ENCODE measurements around the gene HCFC1.

Gene HCFC1

GRCh38 chrX:153920546-153920945, 51.1 kb downstream of the HCFC1 start:
- CTCF ChIA-PET: interaction anchor here (1.3 to 19.1 kb wide), 3 partner anchors 8 to 168 kb away, joined by 3 to 482 read pairs (median 19); partner anchors contain the start of gene RENBP
- POLR2A ChIA-PET: no interaction called here
- H3K4me3 ChIP-seq (ENCODE audit: control insufficient read depth in 1 of 7, extremely low read depth in 1 of 7, insufficient read depth in 4 of 7, low read depth in 2 of 7, low read length in 6 of 7): no peak overlapping the region
- WGBS (ENCODE audit: insufficient coverage): 94% methylated on average over 13 of the region's 14 CpGs
- no peak for DNase-seq
- H3K27me3 ChIP-seq (replicated peaks in 2 of 5; ENCODE audit: control insufficient read depth in 4 of 5, insufficient read depth in 5 of 5, low read length in 4 of 5): peaks cover 0 to 21% (median 0%) of the 10 kb centered on the region in 5 experiments
- H3K36me3 ChIP-seq (ENCODE audit: control insufficient read depth in 4 of 4, insufficient read depth in 4 of 4, low read length in 3 of 4): peaks cover 0 to 49% (median 24%) of the 10 kb centered on the region in 4 experiments
- H3K9me3 ChIP-seq (ENCODE audit: control extremely low read depth in 1 of 5, control insufficient read depth in 4 of 5, insufficient read depth in 2 of 5, low read depth in 1 of 5, low read length in 4 of 5): no peaks in the 10 kb centered on the region
- H3K27ac ChIP-seq (ENCODE audit: insufficient read depth in 1 of 2, low read depth in 1 of 2, low read length in 2 of 2, poor library complexity in 1 of 2, severe bottlenecking in 2 of 2): no peak overlapping the region
- peaks cover 9 to 42% (median 38%) of the 10 kb centered on the region in 4 experiments for H3K4me1 ChIP-seq (ENCODE audit: control extremely low read depth in 1 of 4, control insufficient read depth in 4 of 4, insufficient read depth in 4 of 4, low read length in 3 of 4)

GRCh38 chrX:153919281-153919680, 52.3 kb downstream of the HCFC1 start:
- POLR2A ChIA-PET: no interaction called here
- Histone ChIP-seq H3K27ac (ENCODE audit: insufficient read depth in 1 of 2, low read depth in 1 of 2, low read length in 2 of 2, poor library complexity in 1 of 2, severe bottlenecking in 2 of 2) (no peak overlapping the region), H3K4me1 (ENCODE audit: control extremely low read depth in 1 of 4, control insufficient read depth in 4 of 4, insufficient read depth in 4 of 4, low read length in 3 of 4) (peaks cover 4 to 30% (median 26%) of the 10 kb centered on the region in 4 experiments), H3K9me3 (ENCODE audit: control extremely low read depth in 1 of 5, control insufficient read depth in 4 of 5, insufficient read depth in 2 of 5, low read depth in 1 of 5, low read length in 4 of 5) (no peaks in the 10 kb centered on the region), H3K27me3 (replicated peaks in 2 of 5; ENCODE audit: control insufficient read depth in 4 of 5, insufficient read depth in 5 of 5, low read length in 4 of 5) (peaks cover 0 to 18% (median 0%) of the 10 kb centered on the region in 5 experiments), H3K4me3 (ENCODE audit: control insufficient read depth in 1 of 7, extremely low read depth in 1 of 7, insufficient read depth in 4 of 7, low read depth in 2 of 7, low read length in 6 of 7) (no peak overlapping the region), H3K36me3 (ENCODE audit: control insufficient read depth in 4 of 4, insufficient read depth in 4 of 4, low read length in 3 of 4) (peaks cover 0 to 54% (median 24%) of the 10 kb centered on the region in 4 experiments)
- 92% methylated on average over 13 of the region's 13 CpGs for WGBS (ENCODE audit: insufficient coverage)
- CTCF ChIA-PET: interaction anchor here (0.7 to 19.1 kb wide), 2 partner anchors 26 to 156 kb away, joined by 3 to 482 read pairs; partner anchors contain the start of gene RENBP
- no peak for DNase-seq

DNA sequence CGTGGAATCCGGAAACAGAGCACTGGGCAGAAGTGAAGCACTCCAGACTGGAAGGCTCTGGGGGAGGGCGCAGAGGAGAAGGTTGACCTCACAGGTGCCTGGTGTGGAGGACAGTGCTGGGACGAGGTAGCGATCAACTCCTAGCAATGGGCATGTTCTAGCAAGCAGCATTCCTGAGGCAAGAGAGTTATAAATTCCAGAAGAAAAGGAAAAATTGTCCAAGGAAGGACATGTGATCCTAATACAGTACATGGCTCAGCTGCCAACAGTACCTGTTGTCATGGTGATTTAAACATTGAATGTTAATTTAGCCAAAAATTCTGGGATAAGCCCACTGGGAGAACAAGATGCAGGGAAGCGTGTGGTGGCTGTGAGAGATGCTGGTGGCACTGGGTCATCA, 53.7 kb downstream of the HCFC1 start:
- Histone ChIP-seq H3K36me3 (ENCODE audit: control insufficient read depth in 4 of 4, insufficient read depth in 4 of 4, low read length in 3 of 4) (peaks cover 0 to 66% (median 32%) of the 10 kb centered on the region in 4 experiments), H3K27ac (ENCODE audit: insufficient read depth in 1 of 2, low read depth in 1 of 2, low read length in 2 of 2, poor library complexity in 1 of 2, severe bottlenecking in 2 of 2) (no peak overlapping the region), H3K27me3 (replicated peaks in 2 of 5; ENCODE audit: control insufficient read depth in 4 of 5, insufficient read depth in 5 of 5, low read length in 4 of 5) (peaks cover 0 to 23% (median 0%) of the 10 kb centered on the region in 5 experiments), H3K4me1 (ENCODE audit: control extremely low read depth in 1 of 4, control insufficient read depth in 4 of 4, insufficient read depth in 4 of 4, low read length in 3 of 4) (peaks cover 4 to 17% (median 14%) of the 10 kb centered on the region in 4 experiments), H3K9me3 (ENCODE audit: control extremely low read depth in 1 of 5, control insufficient read depth in 4 of 5, insufficient read depth in 2 of 5, low read depth in 1 of 5, low read length in 4 of 5) (no peaks in the 10 kb centered on the region), H3K4me3 (ENCODE audit: control insufficient read depth in 1 of 7, extremely low read depth in 1 of 7, insufficient read depth in 4 of 7, low read depth in 2 of 7, low read length in 6 of 7) (no peak overlapping the region)
- ChIA-PET POLR2A (no interaction called here), CTCF (interaction anchor here (1.1 to 19.1 kb wide), 4 partner anchors 8 to 39 kb away, joined by 3 to 482 read pairs (median 4); partner anchors contain the start of genes ARHGAP4 and RENBP)
- DNase-seq: no peak
- 95% methylated on average over 6 of the region's 6 CpGs for WGBS (ENCODE audit: insufficient coverage)

GRCh38 chrX:153913701-153914100, 57.9 kb downstream of the HCFC1 start:
- POLR2A ChIA-PET: no interaction called here
- Histone ChIP-seq H3K4me3 (ENCODE audit: control insufficient read depth in 1 of 7, extremely low read depth in 1 of 7, insufficient read depth in 4 of 7, low read depth in 2 of 7, low read length in 6 of 7) (no peak overlapping the region), H3K36me3 (ENCODE audit: control insufficient read depth in 4 of 4, insufficient read depth in 4 of 4, low read length in 3 of 4) (peaks cover 0 to 66% (median 36%) of the 10 kb centered on the region in 4 experiments), H3K27ac (ENCODE audit: insufficient read depth in 1 of 2, low read depth in 1 of 2, low read length in 2 of 2, poor library complexity in 1 of 2, severe bottlenecking in 2 of 2) (no peak overlapping the region), H3K9me3 (ENCODE audit: control extremely low read depth in 1 of 5, control insufficient read depth in 4 of 5, insufficient read depth in 2 of 5, low read depth in 1 of 5, low read length in 4 of 5) (no peaks in the 10 kb centered on the region), H3K4me1 (ENCODE audit: control extremely low read depth in 1 of 4, control insufficient read depth in 4 of 4, insufficient read depth in 4 of 4, low read length in 3 of 4) (no peaks in the 10 kb centered on the region), H3K27me3 (replicated peaks in 2 of 5; ENCODE audit: control insufficient read depth in 4 of 5, insufficient read depth in 5 of 5, low read length in 4 of 5) (peaks cover 0 to 8% (median 0%) of the 10 kb centered on the region in 5 experiments)
- CTCF ChIA-PET: interaction anchor here (1.3 to 3.0 kb wide), 2 partner anchors 8 to 34 kb away, joined by 3 to 19 read pairs; no protein-coding TSS in a partner anchor
- no peak for DNase-seq
- 95% methylated on average over 16 of the region's 17 CpGs for WGBS (ENCODE audit: insufficient coverage)

DNA sequence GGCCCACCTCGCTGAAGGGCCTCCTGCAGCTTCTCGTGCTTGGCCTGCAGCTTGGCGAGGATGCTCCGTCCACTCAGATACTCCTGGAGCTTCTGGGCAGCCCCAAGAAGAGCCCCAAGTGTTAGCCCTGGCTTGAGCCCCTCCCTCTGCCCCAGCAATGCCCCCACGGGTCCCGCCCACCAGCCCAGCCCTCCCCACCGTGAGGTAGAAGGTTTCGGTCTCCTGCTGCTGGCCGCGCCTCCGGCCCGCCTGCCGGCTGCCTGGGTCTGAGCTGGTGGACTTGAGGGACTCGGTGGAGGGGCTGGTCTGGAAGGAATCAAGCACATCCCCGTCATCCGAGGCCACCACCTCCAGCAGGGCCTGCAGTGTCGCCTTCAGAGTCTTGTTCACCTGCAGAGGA, 58.4 kb downstream of the HCFC1 start:
- POLR2A ChIA-PET: no interaction called here
- H3K36me3 ChIP-seq (ENCODE audit: control insufficient read depth in 4 of 4, insufficient read depth in 4 of 4, low read length in 3 of 4): peaks cover 0 to 65% (median 36%) of the 10 kb centered on the region in 4 experiments
- no peak overlapping the region for H3K4me3 ChIP-seq (ENCODE audit: control insufficient read depth in 1 of 7, extremely low read depth in 1 of 7, insufficient read depth in 4 of 7, low read depth in 2 of 7, low read length in 6 of 7)
- no peaks in the 10 kb centered on the region for H3K9me3 ChIP-seq (ENCODE audit: control extremely low read depth in 1 of 5, control insufficient read depth in 4 of 5, insufficient read depth in 2 of 5, low read depth in 1 of 5, low read length in 4 of 5)
- H3K4me1 ChIP-seq (ENCODE audit: control extremely low read depth in 1 of 4, control insufficient read depth in 4 of 4, insufficient read depth in 4 of 4, low read length in 3 of 4): no peaks in the 10 kb centered on the region
- peaks cover 0 to 7% (median 0%) of the 10 kb centered on the region in 5 experiments for H3K27me3 ChIP-seq (replicated peaks in 2 of 5; ENCODE audit: control insufficient read depth in 4 of 5, insufficient read depth in 5 of 5, low read length in 4 of 5)
- 86% methylated on average over 8 of the region's 17 CpGs for WGBS (ENCODE audit: insufficient coverage)
- no peak overlapping the region for H3K27ac ChIP-seq (ENCODE audit: insufficient read depth in 1 of 2, low read depth in 1 of 2, low read length in 2 of 2, poor library complexity in 1 of 2, severe bottlenecking in 2 of 2)
- CTCF ChIA-PET: interaction anchor here (3.0 kb wide), 1 partner anchor 9 kb away, joined by 19 read pairs; no protein-coding TSS in a partner anchor
- no peak for DNase-seq

DNA sequence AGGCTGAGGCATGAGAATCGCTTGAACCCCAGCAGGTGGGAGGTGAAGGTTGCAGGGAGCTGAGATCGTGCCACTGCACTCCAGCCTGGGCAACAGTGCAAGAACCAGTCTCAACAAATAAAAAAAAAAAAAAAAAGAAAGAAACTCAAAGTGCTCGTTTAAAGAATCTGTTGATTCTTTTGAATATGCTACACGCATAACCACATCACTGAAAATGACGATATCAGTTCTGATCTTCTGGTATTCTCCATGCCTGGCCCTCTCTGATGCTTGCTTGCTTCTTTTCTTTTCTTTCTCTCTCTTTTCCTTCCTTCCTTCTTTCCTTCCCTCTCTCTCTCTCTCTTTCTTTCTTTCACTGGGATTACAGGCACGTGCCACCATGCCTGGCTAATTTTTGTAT, 59.8 kb downstream of the HCFC1 start:
- 94% methylated on average over 5 of the region's 6 CpGs for WGBS (ENCODE audit: insufficient coverage)
- no peaks in the 10 kb centered on the region for H3K9me3 ChIP-seq (ENCODE audit: control extremely low read depth in 1 of 5, control insufficient read depth in 4 of 5, insufficient read depth in 2 of 5, low read depth in 1 of 5, low read length in 4 of 5)
- peaks cover 0 to 66% (median 38%) of the 10 kb centered on the region in 4 experiments for H3K36me3 ChIP-seq (ENCODE audit: control insufficient read depth in 4 of 4, insufficient read depth in 4 of 4, low read length in 3 of 4)
- H3K27me3 ChIP-seq (replicated peaks in 2 of 5; ENCODE audit: control insufficient read depth in 4 of 5, insufficient read depth in 5 of 5, low read length in 4 of 5): peaks cover 0 to 7% (median 0%) of the 10 kb centered on the region in 5 experiments
- no peak for DNase-seq
- H3K27ac ChIP-seq (ENCODE audit: insufficient read depth in 1 of 2, low read depth in 1 of 2, low read length in 2 of 2, poor library complexity in 1 of 2, severe bottlenecking in 2 of 2): peak overlapping the region in 1 of 2 experiments; percentile 11
- H3K4me3 ChIP-seq (ENCODE audit: control insufficient read depth in 1 of 7, extremely low read depth in 1 of 7, insufficient read depth in 4 of 7, low read depth in 2 of 7, low read length in 6 of 7): no peak overlapping the region
- POLR2A ChIA-PET: no interaction called here
- H3K4me1 ChIP-seq (ENCODE audit: control extremely low read depth in 1 of 4, control insufficient read depth in 4 of 4, insufficient read depth in 4 of 4, low read length in 3 of 4): no peaks in the 10 kb centered on the region
- CTCF ChIA-PET: interaction anchor here (0.7 to 3.0 kb wide), 4 partner anchors 10 to 365 kb away, joined by 3 to 19 read pairs (median 4); no protein-coding TSS in a partner anchor

GRCh38 chrX:153910446-153910845, 61.2 kb downstream of the HCFC1 start:
- H3K4me3 ChIP-seq (ENCODE audit: control insufficient read depth in 1 of 7, extremely low read depth in 1 of 7, insufficient read depth in 4 of 7, low read depth in 2 of 7, low read length in 6 of 7): no peak overlapping the region
- no peak overlapping the region for H3K27ac ChIP-seq (ENCODE audit: insufficient read depth in 1 of 2, low read depth in 1 of 2, low read length in 2 of 2, poor library complexity in 1 of 2, severe bottlenecking in 2 of 2)
- POLR2A ChIA-PET: no interaction called here
- WGBS (ENCODE audit: insufficient coverage): 95% methylated on average over 12 of the region's 22 CpGs
- no peaks in the 10 kb centered on the region for H3K9me3 ChIP-seq (ENCODE audit: control extremely low read depth in 1 of 5, control insufficient read depth in 4 of 5, insufficient read depth in 2 of 5, low read depth in 1 of 5, low read length in 4 of 5)
- no peak for DNase-seq
- H3K27me3 ChIP-seq (replicated peaks in 2 of 5; ENCODE audit: control insufficient read depth in 4 of 5, insufficient read depth in 5 of 5, low read length in 4 of 5): peaks cover 0 to 14% (median 0%) of the 10 kb centered on the region in 5 experiments
- CTCF ChIA-PET: interaction anchor here (1.0 to 3.0 kb wide), 3 partner anchors 12 to 40 kb away, joined by 3 to 19 read pairs (median 5); no protein-coding TSS in a partner anchor
- H3K4me1 ChIP-seq (ENCODE audit: control extremely low read depth in 1 of 4, control insufficient read depth in 4 of 4, insufficient read depth in 4 of 4, low read length in 3 of 4): peaks cover 0 to 6% (median 0%) of the 10 kb centered on the region in 4 experiments
- peaks cover 0 to 56% (median 33%) of the 10 kb centered on the region in 4 experiments for H3K36me3 ChIP-seq (ENCODE audit: control insufficient read depth in 4 of 4, insufficient read depth in 4 of 4, low read length in 3 of 4)

Measured in common myeloid progenitor, CD34-positive (primary cell).